ENCODE measurements around the gene SUCLG2.

Gene SUCLG2

GRCh38 chr3:67458408-67458807, 196.0 kb downstream of the SUCLG2 start:
- no peak for DNase-seq (ENCODE audit: low read depth)

- no peak for DNase-seq (ENCODE audit: low read depth)
These were observed 200.8 kb downstream of the SUCLG2 start for GRCh38 chr3:67453628-67454027.

- no peak for DNase-seq (ENCODE audit: low read depth)
These were observed 204.3 kb downstream of the SUCLG2 start for GRCh38 chr3:67450153-67450552.

GRCh38 chr3:67447393-67447792, 207.0 kb downstream of the SUCLG2 start:
- DNase-seq (ENCODE audit: low read depth): no peak

GRCh38 chr3:67437789-67438188, 216.6 kb downstream of the SUCLG2 start:
- no peak for DNase-seq (ENCODE audit: low read depth)

GRCh38 chr3:67437090-67437489, 217.3 kb downstream of the SUCLG2 start:
- DNase-seq (ENCODE audit: low read depth): no peak

GRCh38 chr3:67433109-67433508, 221.3 kb downstream of the SUCLG2 start:
- no peak for DNase-seq (ENCODE audit: low read depth)

GRCh38 chr3:67431887-67432286, 222.5 kb downstream of the SUCLG2 start:
- DNase-seq (ENCODE audit: low read depth): no peak

- DNase-seq (ENCODE audit: low read depth): no peak
These were observed 230.7 kb downstream of the SUCLG2 start for GRCh38 chr3:67423722-67424121.

GRCh38 chr3:67421912-67422311, 232.5 kb downstream of the SUCLG2 start:
- DNase-seq (ENCODE audit: low read depth): no peak

GRCh38 chr3:67419779-67420178, 234.6 kb downstream of the SUCLG2 start:
- DNase-seq (ENCODE audit: low read depth): no peak

GRCh38 chr3:67419218-67419529, 235.2 kb downstream of the SUCLG2 start:
- no peak for DNase-seq (ENCODE audit: low read depth)

- no peak for DNase-seq (ENCODE audit: low read depth)
These were observed 235.8 kb downstream of the SUCLG2 start for GRCh38 chr3:67418426-67419217.

GRCh38 chr3:67416703-67417102, 237.7 kb downstream of the SUCLG2 start:
- no peak for DNase-seq (ENCODE audit: low read depth)

GRCh38 chr3:67415511-67415910, 238.9 kb downstream of the SUCLG2 start:
- DNase-seq (ENCODE audit: low read depth): no peak

- no peak for DNase-seq (ENCODE audit: low read depth)
These were observed 239.7 kb downstream of the SUCLG2 start for GRCh38 chr3:67414740-67415139.

- DNase-seq (ENCODE audit: low read depth): no peak
These were observed 249.2 kb downstream of the SUCLG2 start for GRCh38 chr3:67405193-67405592.

GRCh38 chr3:67402873-67403272, 251.5 kb downstream of the SUCLG2 start:
- DNase-seq (ENCODE audit: low read depth): no peak

- DNase-seq (ENCODE audit: low read depth): no peak
These were observed 252.5 kb downstream of the SUCLG2 start for GRCh38 chr3:67401921-67402320.

- no peak for DNase-seq (ENCODE audit: low read depth)
These were observed 253.9 kb downstream of the SUCLG2 start for GRCh38 chr3:67400476-67400875.

GRCh38 chr3:67389176-67389575, 265.2 kb downstream of the SUCLG2 start:
- no peak for DNase-seq (ENCODE audit: low read depth)

GRCh38 chr3:67388738-67389137, 265.7 kb downstream of the SUCLG2 start:
- no peak for DNase-seq (ENCODE audit: low read depth)

GRCh38 chr3:67386451-67386850, 268.0 kb downstream of the SUCLG2 start:
- DNase-seq (ENCODE audit: low read depth): no peak

GRCh38 chr3:67384760-67385397, 269.5 kb downstream of the SUCLG2 start:
- peak; percentile 33 for DNase-seq (ENCODE audit: low read depth)

Data from stimulated activated CD4-positive, alpha-beta T cell treated with anti-CD3 and anti-CD28 coated beads, Interleukin-2, amount 100 ng/mL, for 4 hours (primary cell).